NT2/D1 (cell line): ENCODE measurements around the gene KLHL29.

Experiments used
- YY1 ChIP-seq: IDR thresholded peaks from 2 replicates; pipeline ENCODE4 v1.6.1; 2011; ENCODE audit not compliant: insufficient read length, insufficient read depth
- ZNF274 ChIP-seq: IDR thresholded peaks from 2 replicates; pipeline ENCODE4 v1.6.1; 2011; ENCODE audit warnings: mild to moderate bottlenecking, low read depth, low read length

GRCh38 chr2:23366720-23367119 is 18.3 kb upstream of the KLHL29 start:
- TF ChIP-seq YY1 (no peak), ZNF274 (no peak)
